Gastrocnemius medialis (tissue), 4 donors: ENCODE data around the gene CAMSAP2. TPM values are rescaled to one million over a fixed set of nuclear protein-coding genes. Genes with fewer than 3 reads are reported as not detected.

Experiments
- ATAC-seq, 2 donors: fragments of 150-250 bp; one replicate each; pipeline ENCODE4 v1.9.1; 2016
- DNase-seq, 2 donors: peaks; one replicate each; pipeline ENCODE4 v3.0.0-alpha.2; 2019
- H3K27ac ChIP-seq, 4 donors: fragments of 200-600 bp; sonication (generic); 1 replicate in 1 of 4; 2 replicates in 3 of 4; pipeline ENCODE4 v1.5.1; 2016 to 2018; ENCODE audit warnings: mild to moderate bottlenecking in 2 of 4, moderate library complexity in 1 of 4
- H3K27me3 ChIP-seq, 3 donors: fragments of 200-600 bp; sonication (generic) in 2 of 3; 1 replicate in 1 of 3; 2 replicates in 2 of 3; pipeline versions ENCODE4 v1.5.1 to v1.6.0; 2016 to 2019; ENCODE audit warnings: mild to moderate bottlenecking in 1 of 3, moderate library complexity in 1 of 3
- H3K36me3 ChIP-seq, 2 donors: fragments of 200-600 bp; sonication (generic) in 1 of 2; one replicate each; pipeline ENCODE4 v1.5.1; 2017 to 2018
- H3K4me1 ChIP-seq, 2 donors: fragments of 200-600 bp; sonication (generic) in 1 of 2; one replicate each; pipeline ENCODE4 v1.5.1; 2016 to 2017; ENCODE audit warnings: mild to moderate bottlenecking in 2 of 2
- H3K4me3 ChIP-seq, 4 donors: fragments of 200-600 bp; sonication (generic) in 3 of 4; 1 replicate in 1 of 4; 2 replicates in 3 of 4; pipeline ENCODE4 v1.5.1; 2016 to 2019; ENCODE audit warnings: mild to moderate bottlenecking in 2 of 4
- H3K9me3 ChIP-seq, 3 donors: fragments of 200-600 bp; sonication (generic) in 2 of 3; 1 replicate in 1 of 3; 2 replicates in 2 of 3; pipeline ENCODE4 v1.5.1; 2016 to 2019
- CTCF ChIP-seq, 5 experiments: fragments of 450-650 bp in 3 of 5; fragments of 200-600 bp in 2 of 5; sonication (generic) in 2 of 5; IDR thresholded peaks in 4 of 5; conservative IDR thresholded peaks in 1 of 5; 1 replicate in 4 of 5; 2 replicates in 1 of 5; pipeline ENCODE4 v1.5.1; 2016 to 2019; ENCODE audit warnings: antibody characterized with exemption in 5 of 5, mild to moderate bottlenecking in 3 of 5, moderate library complexity in 3 of 5
- POLR2A ChIP-seq, 2 donors: fragments of 450-650 bp; IDR thresholded peaks; one replicate each; pipeline ENCODE4 v1.6.1; 2017; ENCODE audit warnings: antibody characterized with exemption in 2 of 2, mild to moderate bottlenecking in 2 of 2, moderate library complexity in 2 of 2
- in situ Hi-C, 4 donors: fragments of 200-750 bp; cut with MboI; loops; one replicate each; pipeline versions ENCODE4 v1.15.0 to v1.8.0; 2017; ENCODE audit warnings: low sequenced_read_pairs in 4 of 4
- intact Hi-C: fragments of 100-400 bp; cut with DNase I; formaldehyde crosslinking; loops from one replicate; pipeline ENCODE4 v1.15.1; 2023; ENCODE audit warnings: low total_unique reads
- total RNA-seq, 4 donors: library from RNA; depleted of rRNA; stranded (reverse); fragments of >200 nt; gene quantifications; one replicate each; pipeline versions ENCODE4 v1.1.0 to v1.2.3, GENCODE V29; 2016

CAMSAP2 gene
- total RNA-seq, 4 donors from 2014 or later = 39.3 to 63.9 (median 54.2) TPM

DNA sequence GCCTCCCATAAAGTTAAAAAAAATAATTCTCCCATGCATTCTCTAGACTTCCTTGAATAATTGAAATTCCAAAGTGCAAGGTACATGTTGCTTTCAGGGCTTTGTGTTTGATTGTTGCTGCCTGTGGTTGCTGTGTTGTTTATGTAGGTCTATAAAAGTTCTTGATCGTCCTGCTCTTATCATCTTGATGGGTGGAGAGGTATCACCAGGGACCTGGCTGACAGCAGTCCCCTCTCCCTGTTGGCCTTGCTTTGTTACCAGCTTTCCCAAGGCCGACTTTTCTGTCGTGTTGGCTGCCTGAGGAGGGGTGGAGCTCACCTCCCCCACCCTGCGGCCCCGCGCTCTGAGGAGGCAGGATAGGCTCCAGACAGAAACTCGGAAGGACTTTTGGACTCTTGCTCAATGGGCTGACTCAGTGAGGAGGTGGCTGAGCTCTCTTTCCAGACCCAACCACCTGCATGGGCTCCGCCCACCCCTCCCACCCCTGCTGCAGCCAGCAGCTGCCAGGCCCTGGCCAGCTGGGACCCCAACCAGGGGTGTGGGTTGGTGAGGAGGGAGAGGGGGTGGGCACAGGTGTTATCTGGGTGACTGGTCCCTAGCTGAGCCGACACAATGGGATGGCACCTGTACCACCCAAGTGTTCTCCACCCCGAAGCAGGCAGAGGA lies 158.0 kb downstream of the CAMSAP2 start:
- DNase-seq (no peak), ATAC-seq (no peak)
- in situ Hi-C loops = no loop called here
- no peaks in the 10 kb centered on the region for H3K36me3 ChIP-seq
- H3K4me1 ChIP-seq = peaks cover 0 to under 1% of the 10 kb centered on the region in 2 donors
- peaks cover 5 to 16% (median 11%) of the 10 kb centered on the region in 3 donors for H3K27me3 ChIP-seq
- no peaks in the 10 kb centered on the region for H3K9me3 ChIP-seq
- H3K27ac ChIP-seq = no peak overlapping the region
- no peak overlapping the region for H3K4me3 ChIP-seq
- intact Hi-C loops = no loop called here
- TF ChIP-seq CTCF (IDR thresholded peaks at IDR 0.05 in 4 of 5, conservative IDR thresholded peaks at IDR 0.05 in 1 of 5) = no peak
- TF ChIP-seq POLR2A (IDR thresholded peaks at IDR 0.05) = no peak

- Histone ChIP-seq H3K9me3 (no peaks in the 10 kb centered on the region), H3K4me1 (no peaks in the 10 kb centered on the region), H3K27ac (no peak overlapping the region), H3K36me3 (no peaks in the 10 kb centered on the region), H3K4me3 (no peak overlapping the region), H3K27me3 (peaks cover 0 to 10% (median 5%) of the 10 kb centered on the region in 3 donors)
- intact Hi-C loops (no loop called here), in situ Hi-C loops (no loop called here)
- DNase-seq = no peak
- TF ChIP-seq POLR2A (IDR thresholded peaks at IDR 0.05) (no peak), CTCF (IDR thresholded peaks at IDR 0.05 in 4 of 5, conservative IDR thresholded peaks at IDR 0.05 in 1 of 5) (no peak)
- ATAC-seq = no peak
Measured at GRCh38 chr1:200897259-200897658, 158.6 kb downstream of the CAMSAP2 start.

DNA sequence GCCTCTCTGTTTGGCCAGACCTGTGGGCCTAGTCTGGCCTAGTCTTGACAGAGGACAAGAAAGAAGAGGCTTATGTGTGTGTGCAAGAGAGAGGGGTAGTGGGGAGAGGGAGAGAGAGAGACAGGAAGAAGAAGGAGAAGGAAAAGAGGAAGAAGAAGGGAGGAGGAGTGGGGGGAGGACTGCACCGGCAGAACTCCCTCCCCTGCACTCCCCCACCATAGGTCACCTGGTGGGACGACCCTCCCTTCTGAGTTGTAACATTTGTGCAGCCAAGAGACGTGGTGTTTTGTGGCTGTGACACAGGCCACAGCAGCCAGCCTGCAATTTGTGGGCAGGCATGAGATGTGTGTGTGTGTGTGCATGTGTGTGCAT lies 160.3 kb downstream of the CAMSAP2 start:
- Histone ChIP-seq H3K36me3 (no peaks in the 10 kb centered on the region), H3K4me1 (no peaks in the 10 kb centered on the region), H3K4me3 (no peak overlapping the region), H3K27ac (no peak overlapping the region), H3K27me3 (no peaks in the 10 kb centered on the region), H3K9me3 (no peaks in the 10 kb centered on the region)
- ATAC-seq = no peak
- in situ Hi-C loops = no loop called here
- no peak for TF ChIP-seq CTCF (IDR thresholded peaks at IDR 0.05 in 4 of 5, conservative IDR thresholded peaks at IDR 0.05 in 1 of 5)
- no peak for TF ChIP-seq POLR2A (IDR thresholded peaks at IDR 0.05)
- intact Hi-C loops = no loop called here
- DNase-seq = no peak

DNA sequence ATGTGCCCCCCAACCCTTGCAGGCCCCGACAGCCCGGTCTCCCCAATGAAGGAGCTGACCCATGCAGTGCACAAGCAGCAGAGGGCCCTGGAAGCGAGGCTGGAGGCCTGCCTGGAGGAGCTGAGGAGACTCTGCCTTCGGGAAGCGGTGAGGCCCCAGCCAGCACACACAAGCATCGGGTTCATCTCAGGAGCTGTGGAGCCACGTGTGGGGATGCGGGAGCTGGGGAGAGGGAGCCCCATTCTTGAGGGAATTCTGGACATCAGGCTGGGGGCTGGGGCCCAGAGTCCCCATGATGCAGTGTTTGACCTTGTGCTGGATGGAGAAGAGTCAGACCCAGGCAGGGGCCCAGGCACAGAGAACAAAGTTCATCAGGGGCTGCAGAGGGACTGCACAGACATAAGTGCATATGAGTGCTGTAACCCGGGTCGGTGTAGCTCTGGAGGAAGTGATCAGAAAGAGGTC lies 160.8 kb downstream of the CAMSAP2 start:
- Histone ChIP-seq H3K4me3 (no peak overlapping the region), H3K27ac (no peak overlapping the region), H3K27me3 (no peaks in the 10 kb centered on the region), H3K36me3 (no peaks in the 10 kb centered on the region), H3K9me3 (no peaks in the 10 kb centered on the region), H3K4me1 (no peaks in the 10 kb centered on the region)
- in situ Hi-C loops (no loop called here), intact Hi-C loops (no loop called here)
- no peak for TF ChIP-seq CTCF (IDR thresholded peaks at IDR 0.05 in 4 of 5, conservative IDR thresholded peaks at IDR 0.05 in 1 of 5)
- no peak for TF ChIP-seq POLR2A (IDR thresholded peaks at IDR 0.05)
- ATAC-seq = no peak
- DNase-seq = no peak
